ENCODE measurements around the gene ZNF544.

- TF ChIP-seq ELK1 (IDR thresholded peaks at IDR 0.05; ENCODE audit: low read depth, low read length) (no peak), MAX (IDR thresholded peaks at IDR 0.05) (no peak), RARB (CRISPR knock-in tag; IDR thresholded peaks at IDR 0.05) (no peak), HOXB5 (CRISPR knock-in tag; IDR thresholded peaks at IDR 0.05) (no peak), JUN (IDR thresholded peaks at IDR 0.05) (no peak), MAZ (IDR thresholded peaks at IDR 0.05; ENCODE audit: borderline replicate concordance, low read depth, low read length) (no peak), MAFK (IDR thresholded peaks at IDR 0.05; ENCODE audit: partially characterized antibody) (no peak), POLR2A (IDR thresholded peaks at IDR 0.05; ENCODE audit: low read length) (no peak), CBX2 (IDR thresholded peaks at IDR 0.05; ENCODE audit: borderline replicate concordance, low read depth) (no peak), BHLHE40 (IDR thresholded peaks at IDR 0.05; ENCODE audit: low read depth, low read length) (no peak), CBX8 (IDR thresholded peaks at IDR 0.05) (no peak), RAD21 (conservative IDR thresholded peaks at IDR 0.05 in 1 of 2, IDR thresholded peaks at IDR 0.05 in 1 of 2) (no peak), SMC3 (IDR thresholded peaks at IDR 0.05) (no peak)
- TF ChIP-seq, protein P1, sequence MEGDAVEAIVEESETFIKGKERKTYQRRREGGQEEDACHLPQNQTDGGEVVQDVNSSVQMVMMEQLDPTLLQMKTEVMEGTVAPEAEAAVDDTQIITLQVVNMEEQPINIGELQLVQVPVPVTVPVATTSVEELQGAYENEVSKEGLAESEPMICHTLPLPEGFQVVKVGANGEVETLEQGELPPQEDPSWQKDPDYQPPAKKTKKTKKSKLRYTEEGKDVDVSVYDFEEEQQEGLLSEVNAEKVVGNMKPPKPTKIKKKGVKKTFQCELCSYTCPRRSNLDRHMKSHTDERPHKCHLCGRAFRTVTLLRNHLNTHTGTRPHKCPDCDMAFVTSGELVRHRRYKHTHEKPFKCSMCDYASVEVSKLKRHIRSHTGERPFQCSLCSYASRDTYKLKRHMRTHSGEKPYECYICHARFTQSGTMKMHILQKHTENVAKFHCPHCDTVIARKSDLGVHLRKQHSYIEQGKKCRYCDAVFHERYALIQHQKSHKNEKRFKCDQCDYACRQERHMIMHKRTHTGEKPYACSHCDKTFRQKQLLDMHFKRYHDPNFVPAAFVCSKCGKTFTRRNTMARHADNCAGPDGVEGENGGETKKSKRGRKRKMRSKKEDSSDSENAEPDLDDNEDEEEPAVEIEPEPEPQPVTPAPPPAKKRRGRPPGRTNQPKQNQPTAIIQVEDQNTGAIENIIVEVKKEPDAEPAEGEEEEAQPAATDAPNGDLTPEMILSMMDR (IDR thresholded peaks at IDR 0.05), result no peak
These were observed 77.2 kb downstream of the ZNF544 start for GRCh38 chr19:58305932-58306323.

Data from A549 (cell line).